DND-41 (cell line): ENCODE results near the gene COG5.

ENCODE experiments used
- EZH2 ChIP-seq: IDR thresholded peaks from 3 replicates; pipeline ENCODE4 v1.6.1; 2012; ENCODE audit warnings: borderline replicate concordance, low read depth, mild to moderate bottlenecking, moderate library complexity, low read length, inconsistent platforms; ENCODE audit not compliant: severe bottlenecking
- TF ChIP-seq, protein P1 (sequence below): IDR thresholded peaks from 2 replicates; pipeline ENCODE4 v1.5.1; 2012; ENCODE audit warnings: borderline replicate concordance, low read length, moderate library complexity, mild to moderate bottlenecking; ENCODE audit not compliant: poor library complexity, severe bottlenecking; ENCODE audit errors: extremely low read depth

DNA sequence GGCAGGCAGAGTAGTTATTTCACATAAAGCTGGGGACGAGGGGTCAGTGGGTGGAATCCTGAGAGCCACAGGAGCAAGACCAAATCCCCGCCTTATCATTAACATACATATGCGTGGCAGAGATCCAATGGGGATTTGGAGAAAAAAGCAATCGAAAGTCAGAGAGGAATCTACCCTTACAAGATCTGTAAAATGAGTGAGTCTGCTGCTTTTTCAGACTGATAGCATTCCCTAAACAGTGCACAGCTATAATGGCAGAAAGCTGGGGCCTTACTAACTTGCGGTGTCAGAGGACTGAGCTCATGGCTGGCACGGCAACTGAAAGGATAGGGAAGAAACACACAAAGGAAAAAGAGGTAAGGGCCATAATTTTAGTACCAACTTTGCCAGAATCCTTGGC is 68.8 kb downstream of the COG5 start:
- TF ChIP-seq EZH2: no peak
- TF ChIP-seq, protein P1, sequence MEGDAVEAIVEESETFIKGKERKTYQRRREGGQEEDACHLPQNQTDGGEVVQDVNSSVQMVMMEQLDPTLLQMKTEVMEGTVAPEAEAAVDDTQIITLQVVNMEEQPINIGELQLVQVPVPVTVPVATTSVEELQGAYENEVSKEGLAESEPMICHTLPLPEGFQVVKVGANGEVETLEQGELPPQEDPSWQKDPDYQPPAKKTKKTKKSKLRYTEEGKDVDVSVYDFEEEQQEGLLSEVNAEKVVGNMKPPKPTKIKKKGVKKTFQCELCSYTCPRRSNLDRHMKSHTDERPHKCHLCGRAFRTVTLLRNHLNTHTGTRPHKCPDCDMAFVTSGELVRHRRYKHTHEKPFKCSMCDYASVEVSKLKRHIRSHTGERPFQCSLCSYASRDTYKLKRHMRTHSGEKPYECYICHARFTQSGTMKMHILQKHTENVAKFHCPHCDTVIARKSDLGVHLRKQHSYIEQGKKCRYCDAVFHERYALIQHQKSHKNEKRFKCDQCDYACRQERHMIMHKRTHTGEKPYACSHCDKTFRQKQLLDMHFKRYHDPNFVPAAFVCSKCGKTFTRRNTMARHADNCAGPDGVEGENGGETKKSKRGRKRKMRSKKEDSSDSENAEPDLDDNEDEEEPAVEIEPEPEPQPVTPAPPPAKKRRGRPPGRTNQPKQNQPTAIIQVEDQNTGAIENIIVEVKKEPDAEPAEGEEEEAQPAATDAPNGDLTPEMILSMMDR: no peak
